IMR-90 (cell line): ENCODE results near the gene VWDE.

Experiments used
- CEBPB ChIP-seq: IDR thresholded peaks from 2 replicates; pipeline ENCODE4 v1.6.1; 2012; ENCODE audit warnings: low read depth, low read length, improper control_type of control experiment
- CHD1 ChIP-seq: IDR thresholded peaks from 2 replicates; pipeline ENCODE4 v1.6.1; 2012; ENCODE audit warnings: low read depth, low read length, improper control_type of control experiment
- NFE2L2 ChIP-seq: fragments of 150-350 bp; IDR thresholded peaks from 2 replicates; pipeline ENCODE4 v1.6.1; 2016; ENCODE audit warnings: low read depth, mild to moderate bottlenecking, low read length
- POLR2A ChIP-seq: IDR thresholded peaks from 2 replicates; pipeline ENCODE4 v1.6.1; 2012; ENCODE audit warnings: mild to moderate bottlenecking, low read depth, low read length
- RFX5 ChIP-seq: IDR thresholded peaks from 2 replicates; pipeline ENCODE4 v1.8.0; 2012; ENCODE audit warnings: low read depth, mild to moderate bottlenecking, low read length, moderate library complexity
- SMC3 ChIP-seq: fragments of 150-350 bp; IDR thresholded peaks from 2 replicates; pipeline ENCODE4 v1.6.1; 2016; ENCODE audit warnings: low read depth, mild to moderate bottlenecking, antibody characterized with exemption, low read length, moderate library complexity
- TF ChIP-seq, protein P1 (sequence below): conservative IDR thresholded peaks from 2 replicates; pipeline ENCODE4 v1.5.1; 2012; ENCODE audit warnings: mild to moderate bottlenecking, low read depth, low read length, improper control_type of control experiment
- TF ChIP-seq, protein P2 (sequence below): fragments of 150-350 bp; IDR thresholded peaks from 2 replicates; pipeline ENCODE4 v1.6.1; 2017; ENCODE audit warnings: mild to moderate bottlenecking, antibody characterized with exemption, low read length, low read depth

DNA sequence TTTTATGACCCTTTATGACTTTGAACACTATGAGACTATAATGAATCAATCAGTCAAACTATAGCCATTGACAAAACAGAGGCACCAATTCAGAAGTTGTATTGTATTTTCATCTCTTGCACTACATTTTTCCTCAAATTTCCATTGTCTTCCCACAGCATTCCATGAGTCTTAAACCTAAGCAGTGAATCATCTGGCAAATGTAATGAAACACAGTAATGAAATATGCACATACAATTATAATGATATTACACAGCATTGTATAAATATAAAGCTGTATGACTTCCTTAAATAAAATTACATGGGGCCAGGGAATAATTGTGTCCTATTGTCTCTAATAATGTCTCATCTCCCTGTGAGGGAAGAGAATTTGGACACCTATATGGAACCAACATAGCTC lies 45.0 kb downstream of the VWDE start:
- TF ChIP-seq, protein P1, sequence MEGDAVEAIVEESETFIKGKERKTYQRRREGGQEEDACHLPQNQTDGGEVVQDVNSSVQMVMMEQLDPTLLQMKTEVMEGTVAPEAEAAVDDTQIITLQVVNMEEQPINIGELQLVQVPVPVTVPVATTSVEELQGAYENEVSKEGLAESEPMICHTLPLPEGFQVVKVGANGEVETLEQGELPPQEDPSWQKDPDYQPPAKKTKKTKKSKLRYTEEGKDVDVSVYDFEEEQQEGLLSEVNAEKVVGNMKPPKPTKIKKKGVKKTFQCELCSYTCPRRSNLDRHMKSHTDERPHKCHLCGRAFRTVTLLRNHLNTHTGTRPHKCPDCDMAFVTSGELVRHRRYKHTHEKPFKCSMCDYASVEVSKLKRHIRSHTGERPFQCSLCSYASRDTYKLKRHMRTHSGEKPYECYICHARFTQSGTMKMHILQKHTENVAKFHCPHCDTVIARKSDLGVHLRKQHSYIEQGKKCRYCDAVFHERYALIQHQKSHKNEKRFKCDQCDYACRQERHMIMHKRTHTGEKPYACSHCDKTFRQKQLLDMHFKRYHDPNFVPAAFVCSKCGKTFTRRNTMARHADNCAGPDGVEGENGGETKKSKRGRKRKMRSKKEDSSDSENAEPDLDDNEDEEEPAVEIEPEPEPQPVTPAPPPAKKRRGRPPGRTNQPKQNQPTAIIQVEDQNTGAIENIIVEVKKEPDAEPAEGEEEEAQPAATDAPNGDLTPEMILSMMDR: no peak
- no peak for TF ChIP-seq CEBPB
- no peak for TF ChIP-seq NFE2L2
- no peak for TF ChIP-seq POLR2A
- TF ChIP-seq RFX5: no peak
- TF ChIP-seq, protein P2, sequence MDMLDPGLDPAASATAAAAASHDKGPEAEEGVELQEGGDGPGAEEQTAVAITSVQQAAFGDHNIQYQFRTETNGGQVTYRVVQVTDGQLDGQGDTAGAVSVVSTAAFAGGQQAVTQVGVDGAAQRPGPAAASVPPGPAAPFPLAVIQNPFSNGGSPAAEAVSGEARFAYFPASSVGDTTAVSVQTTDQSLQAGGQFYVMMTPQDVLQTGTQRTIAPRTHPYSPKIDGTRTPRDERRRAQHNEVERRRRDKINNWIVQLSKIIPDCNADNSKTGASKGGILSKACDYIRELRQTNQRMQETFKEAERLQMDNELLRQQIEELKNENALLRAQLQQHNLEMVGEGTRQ: no peak
- no peak for TF ChIP-seq CHD1
- TF ChIP-seq SMC3: no peak
